ENCODE measurements around the gene KIAA1217.

KIAA1217 gene

DNA sequence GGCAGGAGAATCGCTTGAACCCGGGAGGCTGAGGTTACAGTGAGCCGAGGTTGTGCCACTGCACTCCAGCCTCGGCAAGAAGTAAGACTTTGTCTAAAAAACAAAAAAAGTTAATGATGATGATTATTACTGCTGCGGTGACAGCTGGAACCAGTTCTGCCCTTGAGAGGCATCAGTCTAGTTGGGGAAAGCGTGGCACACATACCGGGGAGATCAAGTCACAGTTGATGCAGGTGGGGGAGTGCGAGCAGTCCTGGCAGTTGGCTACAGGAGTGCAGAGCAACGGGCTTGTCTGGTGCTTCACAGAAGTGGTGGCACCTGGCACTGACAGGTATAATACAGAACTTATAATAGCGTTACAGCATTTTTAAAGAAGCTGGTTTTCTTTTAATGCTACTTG lies 341.7 kb downstream of the KIAA1217 start:
- DNase-seq (ENCODE audit: low read depth): no peak

DNA sequence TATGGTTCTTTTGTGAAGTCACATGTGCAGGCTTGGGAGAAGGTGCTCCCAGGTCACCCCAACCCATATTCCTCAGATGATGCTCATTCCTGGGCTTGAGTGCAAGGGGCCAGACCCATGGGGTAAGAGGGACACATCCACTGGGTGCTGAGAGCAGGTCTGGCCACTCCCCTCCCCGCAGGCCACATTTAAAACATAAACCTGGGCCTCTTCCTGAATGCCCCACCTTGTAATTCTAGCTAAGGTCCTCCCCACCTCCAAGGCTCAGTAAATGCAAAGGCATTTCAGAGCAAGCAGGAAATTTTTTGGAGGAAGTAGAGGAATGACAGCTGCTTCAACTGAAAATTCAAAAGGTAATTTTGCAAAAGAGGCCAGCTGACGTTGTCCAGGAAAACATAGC lies 342.2 kb downstream of the KIAA1217 start:
- no peak for DNase-seq (ENCODE audit: low read depth)

DNA sequence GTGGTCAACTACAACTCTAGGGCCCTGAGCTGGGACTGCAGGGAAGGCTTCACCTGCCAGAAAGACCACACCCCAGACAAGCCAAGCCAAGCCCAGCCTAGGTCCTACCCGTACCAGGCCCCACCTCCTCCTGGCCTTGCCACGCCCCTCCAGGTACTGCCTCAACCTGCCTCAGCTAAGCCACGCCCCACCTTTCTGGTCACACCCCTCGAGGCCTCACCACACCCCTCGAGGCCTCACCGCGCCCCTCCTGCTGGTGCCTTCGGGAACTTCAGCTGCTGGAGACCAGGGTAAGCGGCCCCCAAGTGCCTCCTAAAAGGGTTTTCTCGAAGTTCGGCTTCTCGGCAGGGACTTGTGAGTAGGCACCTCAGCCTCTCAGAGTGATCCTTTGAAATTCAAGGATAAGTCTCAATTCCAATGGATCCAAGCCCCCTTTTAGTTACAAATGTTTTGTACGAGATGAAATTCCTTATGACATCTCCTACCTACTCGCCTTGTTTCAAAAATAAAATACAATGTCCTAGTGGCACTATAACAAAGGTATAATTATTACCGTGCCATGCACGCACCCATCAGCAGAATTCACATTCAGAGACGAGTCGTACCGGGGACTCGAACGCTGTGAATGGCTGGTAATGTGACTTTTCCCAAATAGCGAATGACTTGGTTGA lies 343.5 kb downstream of the KIAA1217 start:
- DNase-seq (ENCODE audit: low read depth): no peak

- DNase-seq (ENCODE audit: low read depth): no peak
These were observed 344.2 kb downstream of the KIAA1217 start for GRCh38 chr10:24553051-24553612.

DNA sequence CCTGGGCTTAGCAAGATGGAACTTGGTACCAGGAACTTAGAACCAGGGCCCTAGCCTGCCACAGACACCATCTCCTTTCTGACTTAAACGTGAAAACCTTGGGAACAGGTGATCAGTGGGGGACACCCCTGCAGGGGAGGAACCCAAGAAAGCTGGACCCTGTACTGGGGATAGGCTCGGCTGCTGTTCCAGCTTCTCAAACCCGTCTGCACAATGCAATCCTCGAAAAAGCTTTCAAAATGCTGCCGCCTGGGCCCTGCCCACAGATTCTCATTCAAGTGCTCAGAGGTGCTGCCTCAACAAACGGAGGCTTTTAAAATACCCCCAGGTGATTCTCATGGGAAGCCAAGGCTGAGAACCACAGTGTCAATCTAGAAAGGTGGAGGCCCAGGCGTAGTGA lies 345.1 kb downstream of the KIAA1217 start:
- no peak for DNase-seq (ENCODE audit: low read depth)

DNA sequence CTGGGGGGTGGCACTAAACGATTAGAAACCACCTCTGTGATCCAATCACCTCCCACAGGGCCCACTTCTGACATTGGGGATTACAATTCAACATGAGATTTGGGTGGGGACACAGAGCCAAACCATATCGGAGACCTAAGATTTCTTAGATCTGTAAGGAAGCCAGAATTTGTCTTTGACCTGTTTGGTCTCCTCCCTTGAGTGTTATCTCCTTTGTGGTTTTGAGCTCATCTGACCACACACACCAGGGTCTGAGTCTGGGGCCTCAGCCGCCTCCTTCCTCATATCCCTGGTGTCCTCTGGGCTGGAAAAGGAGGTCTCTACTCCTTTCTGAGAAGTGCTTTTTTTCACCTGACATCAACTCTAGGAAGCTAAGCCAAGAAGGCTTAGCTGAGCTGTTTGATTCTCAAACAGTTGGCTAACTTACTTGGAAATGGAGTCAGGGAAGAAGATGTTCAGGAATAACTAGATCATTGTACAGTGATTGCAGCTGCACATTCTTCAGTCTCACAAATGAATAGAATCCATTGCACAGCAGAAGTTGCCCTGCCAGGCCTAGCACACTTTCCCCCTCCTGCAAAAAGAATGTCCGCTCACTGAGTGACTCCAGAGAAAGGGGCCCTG lies 347.3 kb downstream of the KIAA1217 start:
- no peak for DNase-seq (ENCODE audit: low read depth)

DNA sequence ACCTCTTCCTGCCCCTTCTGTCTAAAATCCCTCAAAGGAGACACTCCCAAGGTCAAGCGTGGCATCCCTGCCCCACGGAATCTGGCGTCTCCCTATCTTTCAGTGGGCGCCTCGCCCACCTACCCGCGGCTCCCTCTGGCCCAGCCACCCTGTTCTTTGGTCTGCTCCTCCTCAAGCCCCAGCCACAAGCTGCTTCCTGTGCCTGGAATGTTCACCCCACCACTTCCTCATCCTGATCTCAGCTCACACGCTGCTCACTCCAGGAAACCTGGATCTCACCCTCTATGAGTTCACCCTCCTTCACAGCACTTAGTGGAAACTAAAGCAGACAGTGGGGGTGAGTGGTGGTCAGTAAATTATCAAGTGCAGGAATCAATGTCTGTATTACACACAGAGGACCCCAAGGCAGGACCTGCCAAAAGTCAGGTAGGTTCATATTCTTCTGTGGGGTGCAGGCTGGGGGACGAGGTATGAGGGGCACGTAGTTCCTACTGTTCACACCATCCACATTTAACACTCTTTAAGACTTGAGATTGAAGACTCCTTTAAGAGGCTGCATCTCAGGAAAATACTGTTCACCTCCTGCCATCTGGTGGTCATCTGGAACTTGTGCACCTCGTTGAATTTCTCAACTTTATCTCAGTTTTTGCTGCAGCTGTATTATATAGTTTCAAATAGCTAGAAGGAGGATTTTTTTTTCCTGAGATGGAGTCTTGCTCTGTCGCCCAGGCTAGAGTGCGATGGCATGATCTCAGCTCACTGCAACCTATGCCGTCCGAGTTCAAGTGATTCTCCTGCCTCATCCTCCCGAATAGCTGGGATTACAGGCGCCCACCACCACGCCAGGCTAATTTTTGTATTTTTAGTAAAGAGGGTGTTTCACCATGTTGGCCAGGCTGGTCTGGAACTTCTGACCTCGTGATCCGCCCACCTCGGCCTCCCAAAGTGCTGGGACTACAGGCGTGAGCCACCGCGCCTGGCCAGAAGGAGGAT lies 348.1 kb downstream of the KIAA1217 start:
- no peak for DNase-seq (ENCODE audit: low read depth)

DNA sequence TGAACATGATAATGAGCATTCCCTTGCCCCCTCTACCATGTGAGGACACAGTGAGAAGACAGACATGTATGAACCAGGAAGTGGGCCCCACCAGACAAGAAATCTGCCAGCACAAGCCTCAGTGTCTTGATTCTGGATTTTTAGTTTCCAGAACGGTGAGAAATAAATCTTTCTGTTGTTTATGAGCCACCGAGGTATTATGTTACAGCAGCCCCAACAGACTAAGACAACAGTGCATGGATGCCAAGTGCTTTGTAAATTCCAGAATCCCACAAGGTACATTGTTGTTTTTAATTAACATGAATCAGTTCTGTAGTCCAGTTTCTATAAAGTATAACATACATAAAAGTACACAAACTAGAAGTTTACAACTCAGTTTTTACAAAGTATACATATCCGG lies 352.5 kb downstream of the KIAA1217 start:
- DNase-seq (ENCODE audit: low read depth): no peak

- no peak for DNase-seq (ENCODE audit: low read depth)
These were observed 359.1 kb downstream of the KIAA1217 start for GRCh38 chr10:24568042-24568441.

DNA sequence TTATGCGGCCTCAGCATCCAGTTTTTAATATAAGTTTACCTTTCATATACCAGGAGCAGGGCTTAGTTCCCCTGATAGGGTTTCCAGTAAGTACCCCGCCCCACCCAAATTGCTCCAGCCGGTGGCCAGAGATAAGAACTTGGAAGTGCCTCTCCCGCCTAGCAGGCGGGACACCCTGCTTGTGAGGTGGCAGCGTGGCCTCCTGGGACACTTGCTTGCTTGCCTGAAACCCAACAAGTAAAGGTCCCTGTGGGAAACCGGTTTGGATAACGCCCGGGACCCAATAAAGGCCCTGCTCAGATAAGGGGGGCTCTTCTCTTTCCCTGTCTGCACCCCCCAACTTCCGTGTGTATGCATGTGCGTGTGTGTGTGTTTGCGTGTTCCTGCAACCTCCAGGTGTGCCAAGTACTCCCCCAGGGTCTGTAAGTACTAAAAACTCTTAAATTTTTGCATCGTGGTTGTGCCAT lies 360.4 kb downstream of the KIAA1217 start:
- DNase-seq (ENCODE audit: low read depth): no peak

DNA sequence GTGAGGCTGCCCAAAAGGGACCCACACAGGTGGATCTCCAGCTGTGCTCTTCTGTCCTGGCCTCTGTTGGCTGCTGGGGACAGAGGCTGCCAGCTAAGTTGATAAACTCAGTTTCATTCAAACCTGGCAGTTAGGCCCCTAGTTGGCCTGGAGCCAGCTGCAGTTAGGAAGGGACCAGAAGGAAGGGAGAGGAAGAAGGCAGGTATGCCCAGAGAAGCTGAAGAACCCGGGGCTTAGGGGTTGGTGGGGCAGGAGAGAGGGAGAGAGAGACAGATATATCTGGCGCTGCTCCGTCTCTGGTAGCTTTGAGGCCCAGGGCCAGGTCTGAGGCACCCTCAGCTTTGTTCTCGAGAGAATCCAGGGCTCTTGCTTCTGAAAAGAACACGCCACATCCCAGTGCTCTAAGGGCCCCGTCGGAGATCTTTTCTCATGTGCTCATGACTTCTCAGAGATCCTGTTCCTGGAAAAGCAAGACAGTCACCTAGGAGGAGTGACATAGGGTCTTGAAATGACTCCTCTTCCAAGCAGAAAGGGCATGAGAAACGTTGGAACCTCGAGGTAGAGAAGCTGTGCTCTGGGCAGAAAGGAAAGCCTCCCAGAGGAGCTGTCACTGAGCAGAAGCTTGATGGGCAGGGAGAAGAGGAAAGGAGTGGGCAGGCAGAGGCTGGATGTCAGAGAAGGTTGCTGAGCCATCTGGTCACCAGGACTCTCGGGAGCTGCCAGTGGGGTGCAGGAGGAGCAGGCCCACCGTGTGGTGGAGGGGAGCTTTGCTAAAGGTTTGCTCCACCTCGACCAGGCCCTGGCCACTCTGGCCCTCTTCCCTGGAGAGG lies 361.1 kb downstream of the KIAA1217 start:
- no peak for DNase-seq (ENCODE audit: low read depth)

DNA sequence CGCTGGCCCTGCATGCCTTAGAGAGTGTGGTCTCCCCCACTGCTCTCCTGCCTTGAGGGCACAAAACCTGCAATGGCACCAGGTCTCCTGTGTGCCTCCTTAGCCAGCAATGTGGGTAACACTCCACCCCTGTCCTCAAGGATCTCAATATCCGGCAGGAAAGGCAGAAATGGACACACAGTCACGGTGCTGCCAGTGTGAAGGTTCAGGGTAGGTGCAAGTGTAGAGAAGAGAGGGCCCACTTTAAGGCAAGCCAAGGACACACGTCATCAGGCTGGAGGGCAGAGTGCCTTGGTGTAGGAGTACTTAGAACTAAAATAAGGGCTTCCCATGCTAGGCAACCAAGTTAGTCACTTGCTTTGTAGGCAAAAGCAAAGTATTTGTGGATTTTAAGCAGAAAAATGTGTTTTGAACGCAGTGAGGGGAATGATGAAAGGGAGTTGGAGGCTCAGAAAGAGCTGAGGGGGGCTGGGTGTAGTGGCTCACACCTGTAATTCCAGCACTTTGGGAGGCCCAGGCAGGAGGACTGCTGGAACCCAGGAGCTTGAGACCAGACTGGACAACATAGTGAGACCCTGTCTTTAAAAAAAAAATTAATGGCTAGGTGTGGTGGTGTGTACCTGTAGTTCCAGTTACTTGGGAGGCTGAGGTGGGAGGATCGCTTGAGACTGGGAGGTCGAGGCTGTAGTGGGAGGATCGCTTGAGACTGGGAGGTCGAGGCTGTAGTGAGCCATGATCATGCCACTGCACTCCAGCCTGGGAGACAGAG lies 361.9 kb downstream of the KIAA1217 start:
- DNase-seq (ENCODE audit: low read depth): no peak

DNA sequence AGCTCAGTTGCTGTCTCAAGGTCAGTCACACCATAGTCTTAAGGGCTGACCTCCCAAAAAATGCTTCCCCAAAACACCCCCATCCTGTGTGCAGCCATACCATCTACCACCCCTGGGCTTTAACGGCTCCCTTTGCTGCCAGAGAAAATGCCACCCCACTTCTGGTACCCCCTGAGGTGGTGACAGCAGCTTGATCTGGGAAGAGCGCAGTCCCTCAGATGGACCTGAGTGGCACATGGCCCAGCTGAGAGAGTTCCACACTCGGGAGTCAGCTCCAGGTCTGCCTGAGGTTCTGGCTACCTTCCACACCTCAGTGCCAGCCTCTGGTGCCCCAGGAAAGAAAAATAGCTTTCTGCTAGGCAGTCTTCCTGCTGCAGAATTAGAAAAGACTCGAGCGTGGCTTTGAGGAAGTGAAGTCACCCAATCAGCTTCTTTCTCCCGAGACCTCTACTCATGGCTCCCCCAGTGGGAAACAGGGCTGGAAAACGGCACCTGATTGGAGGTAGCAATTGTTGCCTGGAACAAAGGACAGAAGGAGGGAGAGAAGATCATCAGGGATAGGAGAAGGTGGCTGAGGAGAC lies 363.0 kb downstream of the KIAA1217 start:
- no peak for DNase-seq (ENCODE audit: low read depth)

DNA sequence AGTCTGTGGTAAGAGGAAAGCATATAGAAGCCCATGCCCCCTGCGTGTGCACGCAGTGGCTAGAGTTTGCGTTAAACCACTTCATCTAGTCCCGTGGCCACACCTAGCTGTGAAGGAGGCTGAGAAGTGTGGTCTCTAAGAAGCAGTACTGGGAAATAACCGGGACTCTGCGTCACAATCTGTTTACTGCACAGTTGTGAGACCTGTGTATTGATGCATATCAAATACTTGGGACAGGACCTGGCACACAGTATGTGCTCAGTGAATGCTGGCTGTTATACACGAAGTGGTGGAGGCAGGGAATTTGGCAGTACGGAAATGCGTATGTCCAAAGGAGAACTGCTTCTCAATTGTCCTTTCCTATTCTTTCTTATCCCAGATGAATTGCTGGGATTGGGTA lies 365.2 kb downstream of the KIAA1217 start:
- no peak for DNase-seq (ENCODE audit: low read depth)

DNA sequence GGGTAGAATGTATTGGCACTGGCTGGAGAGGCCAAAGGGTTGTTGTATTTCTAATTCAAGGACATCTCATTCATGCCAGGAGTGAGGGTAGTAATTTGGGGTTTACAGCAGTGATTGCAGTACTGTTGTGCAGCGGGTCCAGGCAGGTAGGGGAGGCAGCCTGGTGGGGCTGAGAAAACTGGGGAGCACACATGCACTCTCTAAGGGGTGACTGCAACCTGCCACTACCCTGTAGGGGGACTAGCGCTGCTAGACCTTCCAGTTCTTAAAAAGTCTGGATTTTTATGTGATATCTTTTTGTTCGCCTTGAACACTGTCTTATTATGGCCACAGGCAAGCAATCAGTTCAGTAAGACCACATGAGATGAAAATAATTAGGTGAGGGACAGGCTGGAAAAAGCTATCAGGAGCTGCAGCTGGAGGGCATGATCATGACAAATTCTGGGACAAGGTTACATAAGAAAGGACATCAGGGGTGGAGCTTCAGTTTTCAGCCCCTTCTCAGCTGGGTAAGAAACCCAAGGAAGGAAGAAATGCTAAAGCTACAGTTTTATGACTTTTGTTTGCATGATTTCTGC lies 365.7 kb downstream of the KIAA1217 start:
- no peak for DNase-seq (ENCODE audit: low read depth)

DNA sequence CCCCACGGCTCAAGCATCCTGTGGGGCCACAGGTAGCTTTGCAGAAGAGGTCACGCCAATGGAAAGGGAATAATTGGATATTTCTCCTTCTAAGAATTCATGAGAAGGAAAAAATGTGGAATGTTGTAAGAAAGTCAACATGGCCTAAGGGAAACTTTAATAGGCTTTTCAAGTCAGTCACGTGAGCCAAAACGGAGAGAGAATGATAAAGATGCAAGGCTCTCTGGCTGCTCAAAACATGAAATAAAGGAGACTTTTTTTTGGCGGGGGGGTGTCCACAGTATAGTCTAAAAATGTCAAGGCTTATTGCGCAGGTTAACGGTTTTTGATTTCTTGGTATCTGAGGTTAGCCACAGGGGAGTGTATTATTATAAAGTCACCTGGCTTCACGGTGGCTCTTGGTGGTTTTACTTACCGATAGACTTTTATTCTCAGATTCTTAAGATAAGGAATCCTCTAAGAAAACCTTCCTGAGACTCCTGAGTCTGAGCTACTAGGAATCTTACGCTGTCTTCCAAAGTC lies 366.6 kb downstream of the KIAA1217 start:
- no peak for DNase-seq (ENCODE audit: low read depth)

- no peak for DNase-seq (ENCODE audit: low read depth)
These were observed 370.5 kb downstream of the KIAA1217 start for GRCh38 chr10:24579448-24579847.

GRCh38 chr10:24579906-24580305 lies 371.0 kb downstream of the KIAA1217 start:
- DNase-seq (ENCODE audit: low read depth): no peak

DNA sequence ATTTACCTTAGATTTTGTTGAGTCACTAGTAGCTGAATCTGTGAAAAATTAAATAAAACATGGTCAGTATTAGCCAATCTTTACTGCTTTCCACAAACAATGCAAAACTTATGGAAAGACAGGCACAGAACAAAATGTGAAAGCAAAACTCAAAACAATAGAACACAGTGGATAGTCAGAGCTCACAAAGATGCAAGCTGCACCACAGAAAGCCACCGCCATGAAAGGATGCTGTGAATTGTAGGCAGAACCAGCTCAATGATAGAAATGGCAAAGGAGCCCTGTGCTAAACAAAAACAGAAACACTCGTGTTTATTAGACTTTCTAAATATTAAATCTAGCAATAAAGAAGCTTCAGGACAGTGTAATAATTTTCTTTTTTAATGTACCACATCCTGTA lies 380.3 kb downstream of the KIAA1217 start:
- DNase-seq (ENCODE audit: low read depth): no peak

Measured in activated gamma-delta T cell treated with anti-CD3 and anti-CD28 coated beads, Interleukin-2, amount 50 U/mL, for 16 hours (primary cell).